Ectodermal cell (in vitro differentiated cells): ENCODE measurements around the gene CISTR.
"Not testable (repeated sequence)": the region's sequence is repeated elsewhere in the genome, so short reads cannot be mapped to it uniquely, and the experiment has no call there.

Source experiments
- H3K27ac ChIP-seq: 2 replicates; pipeline ENCODE4 v1.7.0; 2013; ENCODE audit warnings: mild to moderate bottlenecking, low read depth, low read length; ENCODE audit not compliant: insufficient read depth, poor library complexity, severe bottlenecking
- H3K27me3 ChIP-seq: 2 replicates; pipeline ENCODE4 v1.7.0; 2013; ENCODE audit warnings: mild to moderate bottlenecking, low read length; ENCODE audit not compliant: insufficient read depth, control insufficient read depth, poor library complexity, severe bottlenecking
- H3K36me3 ChIP-seq: one replicate; pipeline ENCODE4 v1.7.0; 2013; ENCODE audit warnings: low read length; ENCODE audit not compliant: control insufficient read depth, insufficient read depth
- H3K4me1 ChIP-seq: one replicate; pipeline ENCODE4 v1.7.0; 2013; ENCODE audit warnings: low read length; ENCODE audit not compliant: control insufficient read depth, insufficient read depth
- H3K4me3 ChIP-seq: 2 replicates; pipeline ENCODE4 v1.7.0; 2013; ENCODE audit warnings: low read depth, low read length, control low read depth; ENCODE audit not compliant: insufficient read depth
- H3K9me3 ChIP-seq: 2 replicates; pipeline ENCODE4 v1.7.0; 2013; ENCODE audit warnings: mild to moderate bottlenecking, low read length, moderate library complexity; ENCODE audit not compliant: control insufficient read depth
- WGBS, 2 experiments: methylation state at CpG; one replicate each; pipeline ENCODE4 v1.1.7; 2013; ENCODE audit warnings: missing lambda C conversion rate in 2 of 2; 5-methylcytosine and 5-hydroxymethylcytosine counted together

The CISTR gene

DNA sequence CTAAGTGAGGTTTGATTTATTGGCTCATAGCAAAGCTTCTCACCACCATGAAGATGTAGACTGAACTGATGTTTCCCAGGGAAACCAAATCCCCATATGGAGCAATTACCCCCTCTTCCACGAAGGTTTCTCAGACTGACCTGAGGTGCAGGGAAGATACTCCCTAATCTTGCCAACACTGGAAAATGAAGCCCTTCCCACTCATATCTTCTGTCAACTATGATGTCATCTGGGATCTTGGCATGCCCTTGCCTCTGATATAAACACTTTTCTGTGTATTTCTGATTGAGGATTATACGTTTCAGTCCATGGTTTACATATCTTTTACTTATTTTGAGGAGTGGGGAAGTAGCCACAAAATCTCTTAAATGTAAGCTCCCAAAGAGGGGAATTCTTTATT is 14.1 kb upstream of the CISTR start:
- 80 to 84% methylated on average over 1 to 2 of the region's 2 CpGs for WGBS, 2 experiments
- Histone ChIP-seq H3K27ac (no peak overlapping the region), H3K27me3 (peaks cover 94% of the 10 kb centered on the region), H3K4me3 (no peak overlapping the region), H3K9me3 (no peaks in the 10 kb centered on the region), H3K36me3 (no peaks in the 10 kb centered on the region), H3K4me1 (no peaks in the 10 kb centered on the region)

DNA sequence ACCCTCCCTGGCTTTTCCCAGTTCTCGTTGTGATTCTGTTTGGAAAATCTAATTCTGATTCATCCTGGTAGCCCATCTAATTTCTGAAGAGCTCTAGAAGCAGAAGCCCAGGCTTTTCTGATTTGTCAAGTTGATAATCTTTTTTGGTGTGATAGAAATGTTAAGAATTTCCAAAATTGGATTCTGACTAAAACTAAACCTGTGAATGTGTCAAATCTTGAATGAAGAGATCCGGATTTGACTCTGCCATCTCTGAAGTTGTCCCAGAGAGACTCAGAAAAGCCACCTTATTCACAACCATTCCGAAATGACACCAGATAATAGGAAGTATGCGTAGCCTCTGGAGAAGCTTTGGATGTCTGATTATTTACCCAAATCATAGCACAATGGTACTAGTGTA is 12.8 kb upstream of the CISTR start:
- peaks cover 86% of the 10 kb centered on the region for H3K27me3 ChIP-seq
- WGBS, 2 experiments = 89 to 97% methylated on average over 2 to 4 of the region's 4 CpGs

DNA sequence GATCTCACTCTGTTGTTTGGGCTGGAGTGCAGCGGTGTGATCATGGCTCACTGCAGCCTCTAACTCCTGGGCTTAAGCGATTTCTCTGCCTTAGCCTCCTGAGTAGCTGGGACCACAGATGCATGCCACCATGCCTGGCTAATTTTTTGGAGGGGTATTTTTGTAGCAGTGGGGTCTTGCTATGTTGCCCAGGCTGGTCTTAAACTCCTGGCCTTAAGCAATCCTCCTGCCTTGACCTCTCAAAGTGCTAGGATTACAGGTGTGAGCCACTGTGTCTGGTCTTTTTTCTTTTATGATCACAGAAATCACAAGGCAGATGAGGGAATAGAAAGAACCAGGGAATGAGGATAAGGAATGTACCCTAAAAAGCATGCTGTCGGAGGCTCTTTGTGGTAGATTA is 11.0 kb upstream of the CISTR start:
- not testable (repeated sequence) for H3K36me3 ChIP-seq, H3K4me3 ChIP-seq, H3K4me1 ChIP-seq, H3K27ac ChIP-seq, H3K9me3 ChIP-seq
- WGBS, 2 experiments = 92 to 93% methylated on average over 3 of the region's 3 CpGs
- H3K27me3 ChIP-seq = peaks cover 88% of the 10 kb centered on the region

More for the DNA sequence above, 12.8 kb upstream of the CISTR start:
- Histone ChIP-seq H3K9me3 (no peaks in the 10 kb centered on the region), H3K36me3 (no peaks in the 10 kb centered on the region), H3K4me1 (peaks cover 3% of the 10 kb centered on the region), H3K4me3 (no peak overlapping the region), H3K27ac (no peak overlapping the region)

DNA sequence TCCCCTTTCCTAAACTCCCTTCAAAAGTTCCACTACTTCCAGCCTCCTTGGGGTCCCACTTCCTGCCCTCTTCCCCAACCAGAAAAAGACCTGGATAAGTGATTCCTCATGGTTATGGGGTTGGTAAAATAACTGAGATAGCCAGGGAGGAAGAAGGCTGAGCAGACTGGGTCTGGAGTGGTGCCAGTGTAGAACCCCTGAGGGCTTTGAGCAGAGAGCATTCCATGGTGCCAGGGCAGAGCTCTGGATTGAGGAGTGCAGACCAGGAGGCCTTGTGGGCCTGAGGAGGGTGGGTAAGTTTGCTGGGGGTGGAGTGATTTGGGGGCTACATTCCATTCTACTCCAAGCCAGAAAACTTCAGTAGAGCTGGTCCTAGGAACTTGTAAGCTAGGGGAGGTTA is 9.5 kb upstream of the CISTR start:
- peaks cover 10% of the 10 kb centered on the region for H3K4me1 ChIP-seq
- no peaks in the 10 kb centered on the region for H3K9me3 ChIP-seq
- H3K27ac ChIP-seq = no peak overlapping the region
- peaks cover 76% of the 10 kb centered on the region for H3K27me3 ChIP-seq
- no peak overlapping the region for H3K4me3 ChIP-seq
- no peaks in the 10 kb centered on the region for H3K36me3 ChIP-seq

DNA sequence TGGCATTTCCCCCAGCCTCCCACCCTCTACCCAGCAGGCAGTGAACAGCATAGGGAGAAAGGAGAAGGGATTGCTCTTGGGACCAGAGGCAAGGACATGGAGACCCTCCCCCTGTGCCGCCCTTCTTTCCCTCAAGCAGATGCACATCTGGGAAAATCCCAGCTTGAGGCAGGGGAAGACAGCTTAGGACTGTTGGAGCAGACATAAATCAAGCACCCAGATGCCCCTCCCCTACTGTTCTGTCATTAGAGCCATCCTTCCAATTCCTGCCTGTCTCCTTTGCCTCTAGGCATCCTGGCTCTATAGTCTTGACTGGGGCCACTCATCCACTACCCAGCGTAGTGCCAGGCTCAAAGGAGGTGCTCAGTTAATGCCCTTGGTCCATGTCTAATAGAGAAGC is 7.5 kb upstream of the CISTR start:
- Histone ChIP-seq H3K4me3 (no peak overlapping the region), H3K36me3 (no peaks in the 10 kb centered on the region), H3K27ac (no peak overlapping the region), H3K4me1 (peaks cover 10% of the 10 kb centered on the region), H3K27me3 (peaks cover 71% of the 10 kb centered on the region), H3K9me3 (no peaks in the 10 kb centered on the region)
- 84 to 85% methylated on average over 2 of the region's 2 CpGs for WGBS, 2 experiments

DNA sequence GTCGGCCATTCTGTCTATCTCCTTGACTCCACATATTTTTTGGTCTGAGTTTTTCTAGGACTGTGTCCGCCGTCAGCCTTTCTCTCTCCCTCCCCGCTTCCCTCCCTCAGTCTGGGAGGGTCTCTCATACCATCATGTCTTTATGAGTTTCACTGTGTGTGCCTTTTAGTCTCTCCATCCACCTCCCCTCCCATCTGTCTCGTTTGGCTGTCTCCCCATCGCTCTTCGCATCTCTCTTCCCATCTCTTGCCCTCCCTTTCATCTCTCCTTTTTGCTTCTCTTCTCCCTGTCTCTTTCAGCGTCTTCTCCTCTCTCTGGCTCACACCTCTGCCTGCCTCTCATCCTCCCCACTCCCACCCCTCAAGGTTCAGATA is 6.9 kb upstream of the CISTR start:
- H3K9me3 ChIP-seq = no peaks in the 10 kb centered on the region
- no peaks in the 10 kb centered on the region for H3K36me3 ChIP-seq
- H3K27ac ChIP-seq = no peak overlapping the region
- WGBS, 2 experiments = 68 to 69% methylated on average over 8 of the region's 8 CpGs
- no peak overlapping the region for H3K4me3 ChIP-seq
- H3K4me1 ChIP-seq = peaks cover 10% of the 10 kb centered on the region
- H3K27me3 ChIP-seq = peaks cover 72% of the 10 kb centered on the region

DNA sequence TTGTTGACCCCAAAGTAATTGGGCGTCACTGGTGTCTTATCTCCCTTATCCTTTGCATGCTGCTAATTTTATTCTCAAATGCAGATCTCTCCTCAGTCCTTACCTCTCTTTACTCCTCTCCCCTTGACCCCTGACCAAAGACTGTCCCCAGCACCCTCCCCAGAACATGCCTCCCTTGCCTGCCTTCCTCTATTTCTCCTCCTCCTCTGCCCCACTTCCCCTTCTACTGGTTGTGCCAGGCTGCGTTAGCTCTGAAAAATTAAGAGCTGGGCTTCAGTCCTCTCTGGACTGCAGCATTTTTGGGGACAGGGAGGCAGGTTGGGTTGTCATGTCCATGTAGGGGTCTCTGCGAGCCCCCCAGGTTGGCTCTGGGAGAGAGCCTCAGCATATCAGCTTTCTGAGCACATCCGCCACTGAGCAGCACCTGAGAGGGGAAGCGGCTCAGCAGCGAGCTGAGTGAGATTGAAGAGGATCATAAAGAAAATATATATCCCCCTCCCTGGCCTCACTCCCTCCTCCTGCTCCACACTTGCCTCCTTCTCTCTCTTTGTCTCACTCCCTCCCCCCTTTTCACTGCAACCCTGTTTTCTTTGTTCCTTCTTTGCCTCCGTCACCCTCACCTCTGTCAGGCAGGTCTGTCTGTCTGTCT is 6.4 kb upstream of the CISTR start:
- no peak overlapping the region for H3K27ac ChIP-seq
- H3K4me1 ChIP-seq = peaks cover 10% of the 10 kb centered on the region
- peaks cover 72% of the 10 kb centered on the region for H3K27me3 ChIP-seq
- H3K36me3 ChIP-seq = no peaks in the 10 kb centered on the region
- H3K4me3 ChIP-seq = no peak overlapping the region
- 80 to 82% methylated on average over 7 of the region's 7 CpGs for whole genome bisulfite sequencing, 2 experiments
- H3K9me3 ChIP-seq = no peaks in the 10 kb centered on the region

DNA sequence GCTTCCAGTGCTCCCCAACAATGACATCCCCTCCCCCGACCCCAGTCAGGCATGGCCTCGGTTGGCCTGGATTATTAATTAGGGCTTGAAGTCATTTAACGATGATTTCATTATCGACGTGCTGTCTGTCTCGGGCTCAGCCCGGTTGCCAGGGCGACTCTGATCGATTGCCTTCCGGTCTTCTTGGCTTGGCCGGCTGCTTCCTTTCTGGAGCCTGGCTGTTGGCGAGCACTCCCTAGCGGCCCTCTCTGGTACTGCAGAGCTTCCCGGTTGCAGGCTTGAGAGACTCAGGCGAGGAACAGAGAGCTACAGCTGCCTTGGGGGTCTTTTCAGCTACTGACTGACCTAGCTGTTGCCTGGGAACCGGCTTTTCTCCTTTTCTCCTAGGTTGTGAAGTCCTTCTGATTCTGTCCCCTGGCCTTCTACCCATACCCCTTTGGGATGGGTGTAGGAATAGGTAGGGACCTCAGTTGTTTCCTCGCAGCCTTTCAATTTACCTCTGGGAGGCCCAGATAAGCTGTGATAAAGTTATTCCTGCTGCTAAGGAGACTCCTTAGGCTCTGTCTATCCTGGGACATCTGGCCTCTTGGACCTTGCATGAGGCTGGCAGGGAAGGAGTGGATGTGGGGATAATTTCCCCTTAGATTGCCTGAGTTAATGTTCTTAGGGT is 5.5 kb upstream of the CISTR start:
- H3K27ac ChIP-seq = no peak overlapping the region
- H3K36me3 ChIP-seq = no peaks in the 10 kb centered on the region
- peaks cover 73% of the 10 kb centered on the region for H3K27me3 ChIP-seq
- peaks cover 10% of the 10 kb centered on the region for H3K4me1 ChIP-seq
- no peaks in the 10 kb centered on the region for H3K9me3 ChIP-seq
- 6% methylated on average over 17 of the region's 17 CpGs for WGBS, 2 experiments
- peak overlapping the region; percentile 34 for H3K4me3 ChIP-seq

DNA sequence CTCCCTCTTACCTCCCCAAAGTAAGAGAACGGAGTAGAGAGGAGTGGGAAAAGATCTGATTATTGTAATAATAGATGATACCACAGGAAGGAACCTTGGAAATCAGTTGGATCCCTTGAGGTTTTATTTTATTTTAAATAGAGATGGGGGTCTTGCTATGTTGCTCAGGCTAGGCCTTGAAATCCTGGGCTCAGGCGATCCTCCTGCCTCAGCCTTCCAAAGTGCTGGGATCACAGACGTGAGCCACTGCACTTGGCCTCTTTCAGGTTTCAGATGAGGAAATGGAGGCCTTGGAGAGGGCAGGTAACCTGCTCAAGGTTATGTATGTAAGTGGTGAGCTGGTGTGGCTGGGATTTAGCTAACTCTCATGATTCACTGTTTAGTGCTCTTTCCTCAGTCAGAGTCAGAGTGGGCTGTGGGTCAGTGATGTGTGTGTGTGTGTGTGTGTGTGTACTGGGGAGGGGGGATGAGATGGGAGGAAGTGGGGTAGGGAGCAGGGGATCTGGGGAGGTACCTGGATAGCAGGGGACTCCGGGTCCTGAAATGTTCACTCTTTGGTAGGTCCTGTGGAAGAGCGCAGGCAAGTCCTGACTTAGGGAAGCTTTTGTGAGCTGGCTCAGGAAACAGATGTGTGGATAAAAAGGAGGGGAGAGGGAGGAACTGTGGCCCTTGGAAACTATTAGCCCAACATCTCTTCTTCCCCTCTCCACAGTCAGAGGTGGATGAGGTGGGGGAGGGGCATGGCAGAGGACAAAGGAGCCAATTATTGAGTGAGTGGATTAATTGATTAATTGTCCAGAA is 4.7 kb upstream of the CISTR start:
- H3K27ac ChIP-seq = no peak overlapping the region
- H3K27me3 ChIP-seq = peaks cover 73% of the 10 kb centered on the region
- no peaks in the 10 kb centered on the region for H3K36me3 ChIP-seq
- 86 to 92% methylated on average over 5 of the region's 5 CpGs for WGBS, 2 experiments
- no peaks in the 10 kb centered on the region for H3K9me3 ChIP-seq
- peak overlapping the region; percentile 34 for H3K4me3 ChIP-seq
- peaks cover 10% of the 10 kb centered on the region for H3K4me1 ChIP-seq

DNA sequence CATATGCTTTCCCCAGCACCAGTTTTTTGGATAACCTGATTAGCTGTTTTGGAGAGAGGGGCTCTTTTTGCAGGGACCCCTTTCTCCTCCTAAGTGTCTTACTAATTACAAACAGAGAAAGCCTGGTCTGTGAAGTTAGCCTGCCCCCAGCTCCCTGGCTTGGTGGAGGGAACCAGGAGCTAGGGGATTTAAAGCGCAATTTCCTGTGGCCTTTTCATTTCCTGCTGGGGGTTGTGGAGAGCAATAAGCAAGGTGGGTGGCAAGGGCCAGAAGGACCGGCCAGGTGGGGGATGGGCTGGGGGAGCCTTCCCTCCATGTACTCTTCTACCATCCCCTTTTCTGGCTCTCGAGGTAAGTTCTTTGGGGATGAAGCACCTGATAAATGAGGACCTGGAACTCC is 4.1 kb upstream of the CISTR start:
- Histone ChIP-seq H3K27ac (no peak overlapping the region), H3K4me1 (peaks cover 12% of the 10 kb centered on the region)
- 59% methylated on average over 1 to 3 of the region's 3 CpGs for WGBS, 2 experiments

More for the DNA sequence above, 4.1 kb upstream of the CISTR start:
- Histone ChIP-seq H3K9me3 (no peaks in the 10 kb centered on the region), H3K27me3 (peaks cover 73% of the 10 kb centered on the region), H3K4me3 (no peak overlapping the region), H3K36me3 (no peaks in the 10 kb centered on the region)
